ENCODE data around the gene PSMA8. TPM values are rescaled to one million over a fixed set of nuclear protein-coding genes. Genes with fewer than 3 reads are reported as not detected.
"Not testable (repeated sequence)": the region's sequence is repeated elsewhere in the genome, so short reads cannot be mapped to it uniquely, and the experiment has no call there.

PSMA8 gene
- total RNA-seq, 1 donor from 2014 or later: not detected

GRCh38 chr18:26238718-26239117, 105.0 kb downstream of the PSMA8 start:
- DNase-seq: not testable (repeated sequence)

- not testable (repeated sequence) for DNase-seq
Measured at GRCh38 chr18:26242392-26242791, 108.7 kb downstream of the PSMA8 start.

Other genes with a start within 250 kb of the PSMA8 start
- gene SS18, start 43.3 kb upstream of the PSMA8 start, total RNA-seq: 84.9 and 97.9 TPM in 2 replicates
- gene TAF4B, start 92.6 kb downstream of the PSMA8 start, total RNA-seq: 2.6 and 3.9 TPM in 2 replicates